Skeletal muscle cell (primary cell): ENCODE data around the gene METTL6.
"Not testable (repeated sequence)": the region's sequence is repeated elsewhere in the genome, so short reads cannot be mapped to it uniquely, and the experiment has no call there.

Experiments used
- DNase-seq: peaks from one replicate; pipeline ENCODE4 v3.0.0-alpha.2; 2010; ENCODE audit warnings: low read depth
- H3K4me3 ChIP-seq: 2 replicates; pipeline ENCODE4 v1.5.1; 2011; ENCODE audit warnings: low read depth, mild to moderate bottlenecking, control low read depth, low read length, moderate library complexity

METTL6 gene

GRCh38 chr3:15427182-15427880 lies at the start of gene METTL6, which contains the start of gene EAF1:
Gene METTL6 (minus strand): TSS chr3:15427544. CDS start chr3:15426511, 1,033 bp downstream.
Gene EAF1 (plus strand): TSS chr3:15427598. CDS start chr3:15427780, 182 bp downstream.
- H3K4me3 ChIP-seq: peak within 1 kb of the TSS; percentile 86
- no peak for DNase-seq

- H3K4me3 ChIP-seq: no peak overlapping the region
- no peak for DNase-seq
These were observed 49.0 kb upstream of the METTL6 start for GRCh38 chr3:15476378-15476777.

- H3K4me3 ChIP-seq: no peak overlapping the region
- no peak for DNase-seq
These were observed 47.8 kb upstream of the METTL6 start for GRCh38 chr3:15475161-15475560.

- no peak overlapping the region for H3K4me3 ChIP-seq
- no peak for DNase-seq
These were observed 44.5 kb upstream of the METTL6 start for GRCh38 chr3:15471861-15472260.

- H3K4me3 ChIP-seq: no peak overlapping the region
- no peak for DNase-seq
These were observed 43.5 kb upstream of the METTL6 start for GRCh38 chr3:15470849-15471248.

DNA sequence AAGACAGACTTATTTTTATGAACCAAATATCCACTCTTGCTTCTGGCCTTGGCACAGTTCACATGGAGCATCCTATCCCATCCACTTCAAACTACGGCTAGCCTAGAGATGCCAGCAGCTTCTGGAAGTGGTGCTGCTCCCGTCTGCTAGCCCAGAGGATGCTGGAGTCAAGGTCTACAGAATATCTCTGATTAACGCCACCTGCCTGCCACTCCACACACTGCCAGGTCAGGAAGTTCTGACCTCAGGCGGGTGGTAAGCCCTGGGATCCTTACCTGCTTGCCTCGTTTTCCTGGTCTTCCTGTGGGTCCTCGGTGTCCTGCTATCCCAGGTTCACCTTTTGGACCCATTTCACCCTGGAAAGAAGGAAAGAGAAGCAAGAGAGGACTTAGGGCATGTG lies 42.9 kb upstream of the METTL6 start:
- H3K4me3 ChIP-seq: no peak overlapping the region

GRCh38 chr3:15467227-15468181 lies 40.2 kb upstream of the METTL6 start:
- H3K4me3 ChIP-seq: no peak overlapping the region
- DNase-seq: no peak

More for the DNA sequence above, 42.9 kb upstream of the METTL6 start:
- DNase-seq: no peak

- no peak overlapping the region for H3K4me3 ChIP-seq
- DNase-seq: no peak
These were observed 38.7 kb upstream of the METTL6 start for GRCh38 chr3:15465876-15466585.

DNA sequence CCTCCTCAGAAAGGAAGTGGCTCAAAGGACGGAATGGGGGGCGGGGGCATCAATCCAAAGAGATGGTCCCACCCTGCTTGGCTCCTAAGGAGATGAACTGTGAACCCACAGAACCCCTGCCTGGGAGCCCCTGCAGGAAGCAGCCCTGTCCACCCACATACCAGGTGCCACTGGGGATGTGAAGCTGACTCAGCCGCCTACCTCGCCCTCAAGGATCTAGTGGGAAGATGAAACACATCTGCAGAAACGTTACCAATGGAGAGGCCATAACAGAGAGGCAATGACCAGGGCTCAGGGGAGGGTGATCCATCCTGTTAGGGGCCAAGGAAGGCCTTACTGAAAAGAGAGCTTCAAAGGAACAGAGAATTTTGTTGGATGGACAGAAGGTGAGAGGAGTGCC lies 35.1 kb upstream of the METTL6 start:
- H3K4me3 ChIP-seq: no peak overlapping the region
- DNase-seq: no peak

- DNase-seq: no peak
- no peak overlapping the region for H3K4me3 ChIP-seq
These were observed 33.7 kb upstream of the METTL6 start for GRCh38 chr3:15460891-15461531.

- no peak overlapping the region for H3K4me3 ChIP-seq
- no peak for DNase-seq
These were observed 31.0 kb upstream of the METTL6 start for GRCh38 chr3:15458212-15458780.

DNA sequence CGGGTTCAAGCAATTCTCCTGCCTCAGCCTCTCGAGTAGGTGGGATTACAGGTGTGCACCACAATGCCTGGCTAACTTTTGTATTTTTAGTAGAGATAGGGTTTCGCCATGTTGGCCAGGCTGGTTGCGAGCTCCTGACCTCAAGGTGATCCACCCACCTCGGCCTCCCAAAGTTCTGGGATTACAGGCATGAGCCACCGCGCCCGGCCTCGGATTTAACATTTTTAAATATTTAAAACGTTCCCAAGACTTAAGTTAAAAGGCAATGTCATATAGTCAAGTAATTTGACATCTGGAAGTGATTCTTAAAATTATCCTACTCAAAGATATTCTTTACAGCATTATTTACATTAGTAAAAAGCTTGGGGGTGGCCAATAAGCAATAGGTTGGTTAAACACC lies 29.6 kb upstream of the METTL6 start:
- not testable (repeated sequence) for H3K4me3 ChIP-seq, DNase-seq

- no peak overlapping the region for H3K4me3 ChIP-seq
These were observed 29.0 kb upstream of the METTL6 start for GRCh38 chr3:15456321-15456720.

GRCh38 chr3:15455756-15456155 lies 28.4 kb upstream of the METTL6 start:
- no peak overlapping the region for H3K4me3 ChIP-seq
- no peak for DNase-seq

More at GRCh38 chr3:15456321-15456720, 29.0 kb upstream of the METTL6 start:
- no peak for DNase-seq

- no peak for DNase-seq
These were observed 27.6 kb upstream of the METTL6 start for GRCh38 chr3:15454965-15455364.

DNA sequence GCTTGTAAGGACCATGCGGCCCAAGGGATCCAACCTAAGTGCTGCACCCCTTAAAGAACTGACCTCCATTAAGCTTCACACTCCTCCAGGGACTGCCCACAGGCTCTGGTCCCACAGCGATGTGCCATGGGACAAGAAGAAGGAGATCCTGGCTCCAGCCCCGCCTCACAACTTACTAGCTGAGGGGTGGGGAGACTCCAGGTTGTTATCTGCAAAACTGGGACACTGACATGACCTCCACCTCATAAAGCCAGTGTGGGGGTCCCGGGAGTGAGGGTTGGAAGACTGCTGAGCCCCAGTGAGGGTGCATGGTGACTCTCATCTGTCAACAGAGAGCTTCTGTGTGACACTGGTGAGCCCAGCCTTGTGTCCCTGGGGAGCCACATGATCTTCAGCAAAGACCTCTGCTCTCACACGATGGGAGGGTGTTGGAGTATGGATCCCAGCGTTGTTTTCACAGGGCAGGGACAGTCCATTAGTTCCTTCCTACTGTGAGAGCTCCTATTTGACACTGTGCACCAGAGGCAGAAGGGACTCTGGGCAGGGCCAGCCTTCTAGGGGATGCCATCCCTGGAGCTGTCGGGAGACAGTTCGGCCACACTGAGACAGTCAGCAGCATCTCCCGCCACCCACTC lies 26.8 kb upstream of the METTL6 start:
- no peak overlapping the region for H3K4me3 ChIP-seq
- no peak for DNase-seq

More at GRCh38 chr3:15454965-15455364, 27.6 kb upstream of the METTL6 start:
- no peak overlapping the region for H3K4me3 ChIP-seq

- DNase-seq: no peak
- H3K4me3 ChIP-seq: no peak overlapping the region
These were observed 26.2 kb upstream of the METTL6 start for GRCh38 chr3:15453501-15453900.

DNA sequence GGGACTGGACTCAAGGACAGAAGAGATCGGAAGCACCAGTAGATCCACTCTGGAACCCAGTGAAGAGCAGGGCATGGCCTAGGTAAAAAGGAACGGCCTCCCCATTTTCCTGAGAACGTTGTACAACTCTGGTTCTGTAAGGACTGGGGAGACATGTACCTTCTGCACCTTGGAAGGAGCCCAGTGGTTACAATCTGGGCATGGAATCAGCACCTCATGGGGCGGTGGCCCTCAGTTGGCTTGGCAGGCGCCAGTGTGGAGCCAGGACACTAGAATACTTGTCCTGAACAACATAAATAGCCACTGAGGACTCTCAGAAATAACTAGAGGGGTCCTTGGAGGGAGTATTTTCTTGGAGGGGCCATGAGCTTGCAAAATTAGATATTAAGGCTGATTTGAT lies 25.6 kb upstream of the METTL6 start:
- no peak for DNase-seq
- no peak overlapping the region for H3K4me3 ChIP-seq

- no peak for DNase-seq
- H3K4me3 ChIP-seq: no peak overlapping the region
These were observed 24.8 kb upstream of the METTL6 start for GRCh38 chr3:15452156-15452555.
